Glomerular visceral epithelial cell (primary cell): ENCODE data around the gene KIF7.
A peak's percentile ranks its signal among the peaks of the same experiment; 100 is the strongest.
"Not testable (repeated sequence)": the region's sequence is repeated elsewhere in the genome, so short reads cannot be mapped to it uniquely, and the experiment has no call there.

ENCODE experiments used
- DNase-seq: peaks from one replicate; pipeline ENCODE4 v3.0.0-alpha.2; 2016; ENCODE audit errors: extremely low spot score

Gene KIF7, protein sequence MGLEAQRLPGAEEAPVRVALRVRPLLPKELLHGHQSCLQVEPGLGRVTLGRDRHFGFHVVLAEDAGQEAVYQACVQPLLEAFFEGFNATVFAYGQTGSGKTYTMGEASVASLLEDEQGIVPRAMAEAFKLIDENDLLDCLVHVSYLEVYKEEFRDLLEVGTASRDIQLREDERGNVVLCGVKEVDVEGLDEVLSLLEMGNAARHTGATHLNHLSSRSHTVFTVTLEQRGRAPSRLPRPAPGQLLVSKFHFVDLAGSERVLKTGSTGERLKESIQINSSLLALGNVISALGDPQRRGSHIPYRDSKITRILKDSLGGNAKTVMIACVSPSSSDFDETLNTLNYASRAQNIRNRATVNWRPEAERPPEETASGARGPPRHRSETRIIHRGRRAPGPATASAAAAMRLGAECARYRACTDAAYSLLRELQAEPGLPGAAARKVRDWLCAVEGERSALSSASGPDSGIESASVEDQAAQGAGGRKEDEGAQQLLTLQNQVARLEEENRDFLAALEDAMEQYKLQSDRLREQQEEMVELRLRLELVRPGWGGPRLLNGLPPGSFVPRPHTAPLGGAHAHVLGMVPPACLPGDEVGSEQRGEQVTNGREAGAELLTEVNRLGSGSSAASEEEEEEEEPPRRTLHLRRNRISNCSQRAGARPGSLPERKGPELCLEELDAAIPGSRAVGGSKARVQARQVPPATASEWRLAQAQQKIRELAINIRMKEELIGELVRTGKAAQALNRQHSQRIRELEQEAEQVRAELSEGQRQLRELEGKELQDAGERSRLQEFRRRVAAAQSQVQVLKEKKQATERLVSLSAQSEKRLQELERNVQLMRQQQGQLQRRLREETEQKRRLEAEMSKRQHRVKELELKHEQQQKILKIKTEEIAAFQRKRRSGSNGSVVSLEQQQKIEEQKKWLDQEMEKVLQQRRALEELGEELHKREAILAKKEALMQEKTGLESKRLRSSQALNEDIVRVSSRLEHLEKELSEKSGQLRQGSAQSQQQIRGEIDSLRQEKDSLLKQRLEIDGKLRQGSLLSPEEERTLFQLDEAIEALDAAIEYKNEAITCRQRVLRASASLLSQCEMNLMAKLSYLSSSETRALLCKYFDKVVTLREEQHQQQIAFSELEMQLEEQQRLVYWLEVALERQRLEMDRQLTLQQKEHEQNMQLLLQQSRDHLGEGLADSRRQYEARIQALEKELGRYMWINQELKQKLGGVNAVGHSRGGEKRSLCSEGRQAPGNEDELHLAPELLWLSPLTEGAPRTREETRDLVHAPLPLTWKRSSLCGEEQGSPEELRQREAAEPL (N-terminal part only)

DNA sequence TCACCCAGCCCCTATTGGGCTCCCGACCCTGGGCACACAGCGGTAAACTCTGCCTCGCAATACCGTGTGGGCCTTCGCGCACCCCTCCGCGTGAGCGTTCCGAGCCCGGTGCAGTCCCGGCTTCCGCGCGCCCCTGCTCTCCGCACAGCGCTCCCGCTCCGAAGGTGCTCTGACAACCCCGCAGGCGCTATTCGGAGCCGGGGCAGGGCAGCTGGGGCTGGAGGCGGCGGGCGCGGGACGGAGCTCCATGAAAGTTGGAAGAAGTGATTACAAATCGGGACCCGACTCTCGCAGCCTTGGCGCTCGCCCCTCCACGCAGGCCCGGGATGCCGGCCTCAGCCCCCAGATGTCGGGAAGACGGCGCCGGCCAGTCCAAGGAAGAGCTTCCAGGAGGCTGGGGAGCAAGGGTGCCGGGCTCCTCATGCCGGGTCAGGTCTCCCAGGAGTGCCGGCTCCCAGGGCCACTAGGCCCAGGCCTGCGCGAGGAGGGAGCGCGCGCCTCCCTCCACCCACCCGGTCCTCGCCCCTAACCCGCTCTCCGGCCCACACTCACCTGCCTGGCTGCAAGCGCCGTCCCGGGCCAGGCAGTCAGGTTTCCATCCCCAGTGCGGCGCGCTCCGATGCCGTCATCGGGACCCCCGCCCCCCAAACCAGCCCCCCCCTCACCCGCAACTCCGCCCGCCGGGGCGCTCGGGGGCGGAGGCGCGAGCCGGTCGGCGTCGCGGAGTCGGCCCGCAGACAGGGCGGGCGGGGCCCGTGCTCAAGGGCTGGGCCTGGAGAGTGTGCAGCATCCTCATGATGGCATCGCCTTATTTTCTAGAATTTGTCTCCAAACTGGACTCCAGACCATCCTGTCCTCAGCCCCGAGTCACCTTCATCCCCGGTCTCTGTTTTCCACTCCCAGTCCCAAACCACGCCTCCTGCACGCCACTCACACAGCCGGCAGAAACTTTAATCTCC is at the start of gene KIF7:
KIF7 (minus strand) TSS at position 621 of the 959 bp plus-strand sequence. CDS start 2,537 bp downstream, outside the sequence.
- DNase-seq: peak; percentile 50

DNA sequence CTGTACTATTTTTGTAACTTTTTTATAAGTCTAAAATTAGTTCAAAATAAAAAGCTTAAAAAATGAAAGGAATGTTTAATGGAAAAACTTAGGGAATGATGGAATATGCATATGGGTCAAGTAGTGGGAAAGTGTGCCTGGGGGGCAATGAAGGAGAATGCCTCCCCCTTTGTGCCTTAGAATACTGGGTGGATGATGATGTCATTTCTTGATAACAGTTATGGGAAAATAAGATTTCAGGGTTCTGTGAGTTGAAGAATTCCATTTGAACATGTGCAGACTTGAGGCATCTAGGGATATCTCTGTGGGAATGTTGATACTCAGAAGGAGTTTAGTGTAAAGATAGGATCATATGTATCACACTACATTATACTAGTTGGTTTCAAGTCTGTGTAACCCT is 49.1 kb upstream of the KIF7 start:
- no peak for DNase-seq

DNA sequence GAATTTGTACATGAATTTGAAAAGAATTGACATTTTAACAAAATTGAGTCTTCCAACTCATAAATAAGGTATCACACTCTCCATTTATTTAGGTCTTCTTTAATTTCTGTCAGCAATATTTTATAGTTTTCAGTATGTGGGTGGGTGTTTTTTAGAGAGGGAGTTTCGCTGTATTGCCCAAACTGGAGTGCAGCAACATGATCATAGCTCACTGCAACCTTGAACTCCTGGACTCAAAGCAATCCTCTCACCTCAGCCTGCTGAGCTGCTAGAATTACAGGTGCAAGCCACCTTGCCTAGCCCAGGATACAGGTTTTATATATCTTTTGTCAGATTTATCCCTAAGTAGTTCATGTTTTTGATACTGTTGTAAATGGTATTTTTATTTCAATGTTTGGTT is 39.9 kb upstream of the KIF7 start:
- no peak for DNase-seq

DNA sequence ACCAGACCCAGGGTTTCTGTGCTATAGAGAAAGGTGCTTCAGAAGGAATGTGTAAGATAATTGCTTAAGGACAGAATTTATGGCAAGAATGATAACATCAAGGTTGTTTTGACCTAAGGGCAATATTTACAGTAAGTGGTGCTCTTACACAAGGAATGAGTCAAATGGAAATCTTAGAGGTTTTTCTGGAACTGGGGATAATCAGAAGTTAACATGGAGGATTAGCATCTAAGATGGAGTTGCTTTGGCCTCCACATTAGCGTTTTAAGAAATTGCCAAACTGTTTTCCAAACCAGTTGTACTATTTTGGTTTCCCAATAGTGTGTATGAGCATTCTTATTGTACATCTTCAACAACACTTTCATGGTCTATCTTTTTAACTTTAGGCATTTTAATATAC is 38.4 kb upstream of the KIF7 start:
- DNase-seq: no peak

DNA sequence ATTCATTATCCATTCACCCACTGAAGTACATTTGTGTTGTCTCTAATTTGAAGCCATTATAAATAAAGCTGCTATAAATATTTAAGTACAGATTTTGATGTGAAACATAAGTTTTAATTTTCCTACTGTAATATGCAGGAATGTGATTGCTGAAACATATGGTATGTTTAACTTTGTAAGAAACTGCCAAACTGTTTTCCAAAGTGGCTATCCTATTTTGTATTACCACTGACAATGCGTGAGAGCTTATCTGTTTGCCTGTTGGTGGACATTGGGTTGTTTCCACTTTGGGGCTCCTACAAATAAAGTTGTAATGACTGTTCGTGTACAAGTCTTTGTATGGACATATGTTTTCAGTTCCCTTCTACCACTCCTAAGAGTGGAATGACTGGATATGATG is 37.8 kb upstream of the KIF7 start:
- no peak for DNase-seq

DNA sequence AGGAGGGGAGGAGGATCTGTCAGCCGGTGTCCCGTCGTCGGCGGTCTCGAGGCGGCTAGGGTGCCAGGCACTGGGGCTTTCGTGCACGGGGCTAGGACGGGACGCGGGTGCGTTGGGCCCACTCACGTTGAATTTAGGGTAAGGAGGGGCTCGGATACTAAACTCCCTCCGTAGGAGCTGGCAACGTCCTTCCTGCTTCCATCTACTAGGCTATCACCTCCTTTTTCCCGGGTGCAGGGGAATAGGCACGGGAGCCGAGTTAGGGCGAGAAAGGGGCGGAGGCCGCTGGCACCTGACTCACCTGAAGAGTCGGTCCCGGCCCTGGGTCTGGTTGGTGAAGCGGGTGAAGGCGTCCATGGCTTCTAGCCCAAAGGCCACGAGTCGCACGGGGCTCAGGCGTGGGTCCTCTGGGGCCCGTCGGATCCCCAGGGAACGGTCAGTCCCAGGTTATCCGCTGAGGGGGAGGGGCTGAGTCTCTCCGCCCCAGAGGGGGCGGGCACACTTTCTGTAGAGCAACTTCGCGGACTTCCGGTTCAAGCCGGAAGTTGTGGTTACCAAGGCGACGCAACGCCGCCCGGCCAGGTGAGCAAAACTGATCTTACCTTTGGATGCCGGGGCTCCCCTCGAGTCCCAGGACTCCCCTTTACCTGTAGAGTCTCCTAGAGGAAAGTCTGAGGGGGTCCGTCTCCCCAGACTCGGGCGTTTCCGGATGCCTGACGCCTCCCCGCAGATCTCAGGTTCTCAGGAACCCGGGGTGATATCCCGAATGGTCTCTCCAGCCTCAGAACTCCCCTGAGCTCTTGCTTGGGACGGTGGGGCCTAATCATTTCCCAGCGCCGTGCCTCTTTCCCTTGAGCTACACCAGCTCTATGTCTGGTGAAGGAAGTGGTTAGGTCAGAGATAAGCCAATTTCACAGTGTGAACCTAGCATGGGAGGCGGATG is 35.3 kb upstream of the KIF7 start, which contains the start of the genes PEX11A and WDR93:
PEX11A (minus strand) TSS at position 479 of the 943 bp plus-strand sequence; CDS start at position 357, 122 bp downstream.
WDR93 (plus strand) TSS at position 536 of the 943 bp plus-strand sequence. CDS start 10,936 bp downstream, outside the sequence.
- DNase-seq: peak; percentile 75

DNA sequence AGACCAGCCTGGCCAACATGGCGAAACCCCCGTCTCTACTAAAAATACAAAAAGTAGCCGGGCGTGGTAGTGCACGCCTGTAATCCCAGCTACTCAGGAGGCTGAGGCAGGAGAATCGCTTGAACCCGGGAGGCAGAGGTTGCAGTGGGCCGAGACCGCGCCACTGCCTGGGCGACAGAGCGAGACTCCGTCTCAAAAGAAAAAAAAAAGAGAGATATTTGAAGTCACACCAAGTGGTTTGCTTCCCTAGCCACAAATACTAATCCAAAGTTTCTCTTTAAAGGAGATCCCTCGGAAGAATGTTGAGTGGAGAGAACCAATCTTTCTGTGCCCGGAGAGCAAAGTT is 34.6 kb upstream of the KIF7 start:
- not testable (repeated sequence) for DNase-seq

DNA sequence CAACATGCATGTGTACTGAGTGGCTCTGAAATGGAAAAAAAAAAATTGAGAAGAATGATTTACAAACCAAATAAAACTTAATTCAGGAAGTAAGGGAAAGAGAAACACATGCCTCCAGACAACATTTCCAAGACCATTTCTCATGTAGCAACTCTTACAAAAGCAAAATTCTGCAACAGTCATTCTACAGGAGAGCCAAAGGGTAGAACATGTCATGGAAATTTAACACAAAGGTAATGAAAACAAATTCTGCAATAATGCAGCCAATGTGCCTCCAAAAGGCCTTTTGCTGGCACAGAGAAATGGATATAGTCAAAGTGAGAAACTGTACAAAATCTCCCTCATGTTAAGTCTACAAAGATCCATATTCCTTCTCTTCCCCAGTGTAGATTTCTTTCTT is 31.3 kb upstream of the KIF7 start:
- no peak for DNase-seq

DNA sequence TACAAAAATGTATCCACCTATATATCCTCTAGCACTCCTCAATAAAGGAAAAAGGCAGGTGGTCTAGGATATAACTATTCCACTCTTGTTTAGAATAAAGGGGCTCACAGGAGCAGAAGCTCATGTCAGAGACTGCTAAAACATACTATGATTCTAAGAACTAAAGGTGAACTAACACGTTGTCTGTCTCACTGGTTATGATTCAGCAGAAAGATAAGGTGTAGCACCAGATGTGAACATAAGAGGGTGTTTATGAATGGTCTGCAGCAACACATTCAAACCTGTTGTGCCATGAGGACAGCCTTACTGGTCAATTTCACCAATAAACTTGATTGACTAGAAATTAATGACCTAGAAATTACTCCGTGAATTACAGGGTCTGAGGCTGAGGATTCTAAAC is 30.7 kb upstream of the KIF7 start:
- no peak for DNase-seq

DNA sequence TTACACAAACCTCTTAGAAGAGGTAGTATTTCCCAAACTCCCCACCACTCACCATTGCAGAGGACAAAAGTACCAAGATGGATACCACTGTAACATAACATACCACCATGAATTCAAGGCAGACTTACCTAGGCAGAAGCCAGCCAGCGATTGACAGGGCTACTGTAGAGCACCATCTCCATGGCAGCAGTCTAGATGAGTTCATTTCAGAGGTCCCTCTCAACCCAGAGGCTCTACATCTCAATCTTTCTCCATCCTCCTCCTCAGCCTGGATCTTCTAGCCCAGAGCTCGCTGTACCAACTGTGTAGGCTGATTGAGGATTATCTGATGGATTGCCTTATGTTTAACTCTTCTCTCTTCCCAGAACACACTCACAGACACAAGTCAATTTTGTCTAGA is 25.9 kb upstream of the KIF7 start:
- DNase-seq: no peak

DNA sequence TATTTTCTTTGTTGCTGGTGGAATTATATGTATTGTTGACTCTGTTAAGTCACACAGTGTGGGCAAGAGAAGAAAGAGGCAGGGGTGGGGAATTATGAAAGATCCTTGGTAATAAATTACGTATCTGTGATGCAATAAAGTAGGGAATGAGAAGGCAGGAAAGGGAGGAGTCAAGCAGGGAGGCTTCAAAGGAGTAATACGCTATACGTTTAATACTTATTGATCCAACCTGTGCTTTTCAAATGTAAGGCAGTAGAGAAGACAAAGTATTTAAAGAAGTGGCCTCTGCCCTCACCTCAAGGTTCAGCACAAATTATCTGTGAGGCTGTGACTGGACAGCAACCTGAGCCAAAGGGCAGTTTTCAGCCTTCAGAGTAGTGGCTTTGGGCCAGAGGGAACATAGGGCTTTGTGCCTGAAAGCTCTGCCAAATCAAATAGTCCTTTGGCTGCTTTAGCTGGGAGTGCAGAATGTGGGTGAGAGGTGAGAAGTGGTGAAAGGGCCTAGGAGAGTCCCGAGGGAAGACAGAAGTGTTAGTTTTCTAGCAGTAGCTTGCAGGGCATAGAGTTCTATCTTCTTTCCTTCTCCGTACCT is 25.1 kb upstream of the KIF7 start:
- DNase-seq: no peak

DNA sequence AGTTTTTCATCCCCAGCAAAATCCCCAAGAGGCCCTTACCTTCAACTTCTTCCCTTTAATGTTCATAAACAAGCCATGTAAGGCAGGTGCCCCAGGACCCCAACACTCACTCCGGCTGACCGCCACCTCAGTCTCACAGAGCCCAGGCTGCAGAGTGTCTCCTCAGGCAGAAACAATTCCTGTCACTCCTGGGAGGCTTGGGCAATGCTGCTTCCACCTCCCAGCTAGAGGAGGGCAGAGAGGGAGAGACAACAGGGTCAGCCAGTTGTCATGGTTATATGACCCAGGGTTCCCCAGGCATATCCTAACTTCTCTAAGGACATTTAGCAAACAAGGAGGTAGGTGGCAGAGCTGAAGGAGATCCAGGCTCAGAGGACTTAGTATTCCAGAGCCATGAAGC is 23.9 kb upstream of the KIF7 start, which contains the start of gene PLIN1:
PLIN1 (minus strand) TSS at position 156 of the 400 bp plus-strand sequence. CDS start 1,878 bp downstream, outside the sequence.
- no peak for DNase-seq

DNA sequence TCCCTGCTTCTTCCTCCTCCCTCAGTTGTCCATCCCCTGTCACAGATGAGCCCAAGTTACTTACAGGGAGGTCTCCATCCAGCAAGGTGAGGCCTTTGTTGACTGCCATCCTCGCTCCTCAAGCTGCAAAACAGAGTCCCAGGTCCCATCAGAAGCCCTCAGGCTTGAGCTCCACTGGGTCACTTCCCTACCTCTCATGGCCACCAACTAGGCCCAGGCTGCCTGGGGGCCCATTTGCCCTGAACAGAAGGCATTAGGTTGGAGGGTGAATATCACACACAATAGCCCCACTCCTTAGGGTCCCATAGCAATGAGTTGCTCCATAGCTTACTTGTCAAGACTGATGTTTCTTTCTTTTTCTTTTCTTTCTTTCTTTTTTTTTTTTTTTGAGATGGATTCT is 22.1 kb upstream of the KIF7 start:
- no peak for DNase-seq

DNA sequence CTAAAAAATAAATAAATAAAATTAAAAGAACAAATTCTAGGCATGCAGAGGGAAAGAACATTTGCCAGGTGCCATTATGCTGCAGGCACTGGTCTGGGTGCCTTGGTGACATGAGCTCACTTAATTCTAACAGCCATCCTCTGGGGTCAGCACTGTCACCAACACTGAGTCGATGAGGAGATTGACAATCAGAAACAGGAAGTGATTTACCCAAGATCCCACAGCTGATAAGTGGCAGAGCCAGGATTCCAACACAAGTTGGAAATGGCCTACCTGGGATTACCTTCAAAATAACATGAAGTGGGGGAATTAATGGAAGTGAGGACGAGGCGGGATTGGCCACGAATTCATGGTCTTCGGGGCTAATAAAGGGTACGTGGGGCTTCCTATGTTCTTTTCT is 20.3 kb upstream of the KIF7 start:
- no peak for DNase-seq

DNA sequence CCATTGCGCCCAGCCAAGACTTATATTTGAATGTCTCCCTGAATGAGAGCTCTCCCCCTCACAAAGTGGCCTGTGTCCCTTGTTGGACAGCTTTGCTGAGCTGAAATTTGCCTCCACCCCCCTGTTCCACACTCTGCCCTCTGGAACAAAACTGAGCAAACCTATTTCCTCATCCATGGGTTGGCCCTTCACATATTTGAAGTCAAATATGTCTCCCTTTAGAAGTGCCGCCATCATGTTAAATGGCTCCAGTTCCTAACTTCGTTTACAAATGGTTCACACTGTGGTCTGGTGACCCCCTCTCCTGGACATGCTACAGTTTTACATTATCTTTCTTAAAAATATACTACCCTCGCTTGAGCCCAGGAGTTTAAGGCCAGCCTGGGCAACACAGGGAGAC is 19.3 kb upstream of the KIF7 start:
- no peak for DNase-seq

DNA sequence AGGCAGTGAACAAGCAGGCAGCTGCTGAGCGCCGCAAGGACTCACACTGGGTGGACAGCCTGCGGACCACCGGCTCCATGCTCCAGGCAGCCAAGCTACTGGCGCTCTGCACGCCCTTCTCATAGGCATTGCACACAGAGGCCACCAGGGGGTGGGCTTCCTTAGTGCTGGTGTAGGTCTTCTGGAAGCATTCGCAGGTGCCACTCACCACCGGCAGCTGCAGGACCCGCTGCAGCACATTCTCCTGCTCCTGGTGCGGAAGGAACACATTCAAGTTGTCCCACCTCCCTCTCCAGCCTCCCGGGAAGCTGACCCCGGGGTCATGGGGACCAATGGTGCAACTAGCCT is 17.9 kb upstream of the KIF7 start:
- no peak for DNase-seq

DNA sequence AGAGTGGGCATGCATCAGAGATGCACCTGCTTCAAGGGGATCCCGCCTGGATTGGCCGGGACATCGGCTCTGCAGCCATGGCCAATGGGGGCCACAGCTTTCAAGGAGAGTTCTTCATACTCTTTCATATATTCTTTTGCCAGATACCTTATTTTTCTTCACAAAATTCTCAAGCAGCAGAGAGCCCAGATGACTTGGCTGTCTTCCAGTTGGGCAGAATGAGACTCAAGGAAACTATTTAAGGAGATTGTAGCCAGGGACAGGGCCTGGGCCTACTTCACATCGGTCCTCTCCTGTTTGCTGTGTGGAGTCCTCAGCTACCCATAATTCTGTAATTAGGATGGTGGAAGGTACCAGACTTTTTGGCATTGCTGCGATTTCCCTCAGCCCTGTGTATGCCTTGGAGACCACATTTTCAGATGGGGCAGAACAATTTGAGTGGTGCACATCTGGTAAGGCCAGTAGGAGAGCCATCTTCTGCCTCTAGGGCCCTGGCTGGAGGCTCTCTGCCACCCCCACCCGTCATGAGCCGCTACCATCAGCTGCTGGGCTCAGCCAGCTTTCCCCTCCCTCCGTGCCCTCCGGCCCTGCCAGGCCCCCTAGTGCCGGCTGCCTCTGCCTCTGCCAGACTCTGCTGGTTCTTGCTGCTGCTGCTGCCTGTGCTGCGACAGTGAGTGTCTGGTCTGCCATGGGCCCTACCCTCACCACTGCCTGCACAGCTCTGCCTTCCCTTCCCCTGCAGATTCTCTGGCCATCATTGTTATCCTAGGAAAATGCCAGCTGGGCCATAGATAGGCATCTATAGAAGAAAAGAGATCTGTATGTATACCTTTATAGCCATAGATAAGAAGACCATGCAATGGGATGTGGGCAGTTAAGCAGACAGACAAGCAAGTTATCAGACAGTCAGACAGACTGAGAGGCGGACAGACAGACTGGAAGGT is 17.2 kb upstream of the KIF7 start:
- no peak for DNase-seq

DNA sequence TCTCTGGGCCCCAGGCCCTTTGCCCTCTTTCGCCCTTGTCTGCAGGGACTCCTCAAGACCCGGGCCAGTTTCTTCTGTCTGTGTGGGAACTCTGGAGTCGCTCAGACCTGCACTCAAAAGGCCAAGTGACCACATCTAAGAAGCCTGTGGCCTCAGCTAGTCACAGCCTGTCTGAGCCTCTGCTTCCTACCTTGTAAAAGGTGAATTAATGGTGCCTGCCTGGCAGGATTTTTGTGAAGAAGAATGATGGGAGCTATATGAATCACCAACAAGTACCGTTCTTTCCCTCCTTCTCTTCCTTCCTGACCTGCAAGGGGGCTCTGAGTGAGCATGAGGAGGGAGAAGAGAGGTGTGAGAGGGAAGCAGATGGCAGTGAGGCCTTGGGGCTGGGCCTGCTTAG is 16.4 kb upstream of the KIF7 start:
- no peak for DNase-seq
